Adrenal gland (tissue), 12 donors: ENCODE measurements around the gene NPY. TPM values are rescaled to one million over a fixed set of nuclear protein-coding genes. Genes with fewer than 3 reads are reported as not detected.

ENCODE experiments used
- DNase-seq, 7 donors: peaks; one replicate each; pipeline ENCODE4 v3.0.0-alpha.2; 2019 to 2020
- H3K27ac ChIP-seq, 5 donors: fragments of 200-600 bp; sonication (generic) in 4 of 5; 1 replicate in 3 of 5; 2 replicates in 2 of 5; pipeline versions ENCODE4 v1.5.1 to v1.8.0; 2016 to 2020; ENCODE audit warnings: mild to moderate bottlenecking in 1 of 5
- H3K27me3 ChIP-seq: fragments of 200-600 bp; 2 replicates; pipeline ENCODE4 v1.8.0; 2021
- H3K36me3 ChIP-seq, 2 donors: fragments of 200-600 bp; replicated peaks in 1 of 2; 1 replicate in 1 of 2; 2 replicates in 1 of 2; pipeline versions ENCODE4 v1.5.1 to v1.8.0; 2018 to 2022
- H3K4me1 ChIP-seq, 2 donors: fragments of 200-600 bp; replicated peaks in 1 of 2; 1 replicate in 1 of 2; 2 replicates in 1 of 2; pipeline versions ENCODE4 v1.5.1 to v1.8.0; 2018 to 2021
- H3K4me3 ChIP-seq, 4 donors: fragments of 200-600 bp; sonication (generic) in 3 of 4; one replicate each; pipeline ENCODE4 v1.5.1; 2016 to 2018
- H3K9me3 ChIP-seq, 3 donors: fragments of 200-600 bp; sonication (generic) in 1 of 3; replicated peaks in 1 of 3; 1 replicate in 2 of 3; 2 replicates in 1 of 3; pipeline versions ENCODE4 v1.5.1 to v1.8.0; 2016 to 2021
- CTCF ChIP-seq, 6 experiments: fragments of 450-650 bp in 4 of 6; fragments of 200-600 bp in 2 of 6; sonication (generic) in 1 of 6; IDR thresholded peaks; 1 replicate in 5 of 6; 2 replicates in 1 of 6; pipeline versions ENCODE4 v1.5.1 to v1.8.0; 2016 to 2021; ENCODE audit warnings: antibody characterized with exemption in 6 of 6, mild to moderate bottlenecking in 2 of 6, moderate library complexity in 1 of 6
- POLR2A ChIP-seq, 2 donors: fragments of 450-650 bp; IDR thresholded peaks; one replicate each; pipeline ENCODE4 v1.6.1; 2017; ENCODE audit warnings: antibody characterized with exemption in 2 of 2, mild to moderate bottlenecking in 2 of 2, moderate library complexity in 1 of 2
- WGBS, 4 donors: extraction: QIAGEN DNeasy Blood & Tissue Kit in 2 of 4; methylation state at CpG; one replicate each; pipeline versions ENCODE4 v1.1.5 to v1.1.7; 2013 to 2017; 5-methylcytosine and 5-hydroxymethylcytosine counted together
- intact Hi-C, 2 donors: fragments of 100-400 bp; cut with DNase I; formaldehyde crosslinking; loops; one replicate each; pipeline versions ENCODE4 v1.14.1 to v1.15.0; 2022 to 2023
- polyA plus RNA-seq, 3 donors: library from polyadenylated mRNA; stranded (reverse); fragments of 200-250 nt in 2 of 3; fragments of 350-450 nt in 1 of 3; fragmentation: Illumina TruSeq in 1 of 3; extraction: RNeasy Lipid Tissue Mini Kit (QIAGEN cat#74804) in 1 of 3; gene quantifications; one replicate each; pipeline ENCODE4 v1.2.3, GENCODE V29; 2013 to 2014
- total RNA-seq, 9 donors: library from RNA; depleted of rRNA in 4 of 9; stranded (reverse); fragments of >200 nt in 4 of 9; fragments of 120-200 nt in 1 of 9; fragmentation: NEBNext Ultra II Directional in 1 of 9; extraction: Animal tissue kit (Norgen Biotek cat#: 25700) in 1 of 9; gene quantifications; one replicate each; pipeline versions ENCODE4 v1.1.0 to v1.2.4, GENCODE V29; 2013 to 2023
- donor health status: healthy with polysubstance abuse.
- donor health status: Bipolar disorder and iron deficiency.
- donor health status: DM: yes; HTN: yes; CAD: no.
- donor health status: DM: no; HTN: no; CAD: no.
- donor health status: DM: no; HTN: no; CAD: no.
- donor health status: DM: yes; HTN: yes; CAD: no.

The NPY gene
- total and polyA plus RNA-seq, 12 donors: 1.3 to 268 (median 14.2) TPM; not detected in 2

DNA sequence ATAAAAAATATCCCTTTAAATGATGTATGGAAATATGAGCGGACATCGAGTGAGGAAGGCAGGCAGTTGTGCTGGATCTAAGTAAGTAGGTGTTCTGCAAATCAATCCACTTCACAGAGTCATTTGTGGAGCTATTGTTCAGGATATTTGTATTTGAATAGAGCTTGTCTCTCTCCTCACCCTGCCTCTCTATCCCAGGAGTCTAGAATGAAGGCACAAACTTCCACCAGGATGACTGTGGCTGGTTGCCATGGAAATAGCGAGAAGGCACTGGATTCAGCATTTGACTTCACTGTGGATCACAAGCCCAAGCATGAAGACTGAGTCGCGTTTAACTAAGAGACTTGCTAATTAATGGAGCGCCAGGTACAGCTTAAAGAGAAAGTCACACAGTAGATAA, 53.2 kb downstream of the NPY start:
- Histone ChIP-seq H3K9me3 (no peaks in the 10 kb centered on the region), H3K4me3 (no peak overlapping the region), H3K36me3 (no peaks in the 10 kb centered on the region), H3K27me3 (no peaks in the 10 kb centered on the region), H3K4me1 (no peaks in the 10 kb centered on the region), H3K27ac (no peak overlapping the region)
- 28 to 30% (median 30%) methylated on average over 6 of the region's 6 CpGs for WGBS, 4 donors
- intact Hi-C loops: no loop called here
- no peak for DNase-seq
- no peak for TF ChIP-seq CTCF (IDR thresholded peaks at IDR 0.05)
- no peak for TF ChIP-seq POLR2A (IDR thresholded peaks at IDR 0.05)

DNA sequence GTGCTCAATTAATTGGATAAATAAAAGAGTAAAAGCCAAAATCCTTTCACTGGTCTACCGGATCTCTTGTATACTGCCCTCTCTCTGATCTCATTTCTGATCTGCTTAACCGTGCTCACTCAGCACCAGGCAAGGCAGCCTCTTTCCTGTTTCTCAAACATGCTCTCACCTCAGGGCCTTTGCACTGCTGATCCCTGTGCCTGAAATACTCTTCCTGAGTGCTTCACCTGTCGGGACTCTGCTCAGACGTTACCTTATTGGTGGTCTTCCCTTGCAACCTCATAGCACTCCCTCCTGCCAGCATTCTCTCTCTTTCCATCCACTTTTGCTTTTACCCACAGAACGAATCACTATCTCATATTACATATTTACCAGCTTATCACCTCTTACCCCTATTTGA, 55.6 kb downstream of the NPY start:
- Histone ChIP-seq H3K4me3 (no peak overlapping the region), H3K27ac (no peak overlapping the region), H3K36me3 (no peaks in the 10 kb centered on the region), H3K9me3 (no peaks in the 10 kb centered on the region), H3K27me3 (no peaks in the 10 kb centered on the region), H3K4me1 (no peaks in the 10 kb centered on the region)
- 70 to 82% (median 75%) methylated on average over 5 of the region's 5 CpGs for WGBS, 4 donors
- no peak for TF ChIP-seq POLR2A (IDR thresholded peaks at IDR 0.05)
- no peak for TF ChIP-seq CTCF (IDR thresholded peaks at IDR 0.05)
- DNase-seq: no peak
- intact Hi-C loops: no loop called here

DNA sequence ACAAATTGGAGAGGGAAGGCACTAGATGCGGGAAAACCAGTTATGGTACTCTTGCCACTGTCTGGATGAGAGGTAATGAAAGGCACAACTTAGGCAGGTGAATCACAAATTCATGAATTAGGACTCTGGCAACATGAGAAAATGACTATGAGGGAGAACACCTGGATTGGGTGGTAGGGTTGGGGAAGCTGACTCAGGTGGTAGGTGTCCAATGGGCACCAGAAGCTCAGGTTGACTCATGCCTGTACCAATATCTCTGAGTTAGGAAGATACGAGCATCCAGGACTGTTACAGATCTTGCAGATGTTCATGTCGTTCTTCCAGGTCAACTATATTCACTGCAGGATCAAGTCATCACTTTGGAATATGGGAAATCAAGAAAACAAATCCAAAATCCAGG, 56.7 kb downstream of the NPY start:
- intact Hi-C loops: no loop called here
- Histone ChIP-seq H3K4me1 (no peaks in the 10 kb centered on the region), H3K27me3 (no peaks in the 10 kb centered on the region), H3K4me3 (no peak overlapping the region), H3K27ac (no peak overlapping the region), H3K9me3 (no peaks in the 10 kb centered on the region), H3K36me3 (no peaks in the 10 kb centered on the region)
- no peak for DNase-seq
- 64 to 74% (median 69%) methylated on average over 3 of the region's 3 CpGs for WGBS, 4 donors
- TF ChIP-seq POLR2A (IDR thresholded peaks at IDR 0.05) (no peak), CTCF (IDR thresholded peaks at IDR 0.05) (no peak)
